H9 (cell line): ENCODE measurements around the gene CNBD2. TPM values are rescaled to one million over a fixed set of nuclear protein-coding genes. Genes with fewer than 3 reads are reported as not detected.

ENCODE experiments used
- DNase-seq: peaks from one replicate; pipeline ENCODE4 v3.0.0-alpha.2; 2017
- H2AFZ ChIP-seq: one replicate; pipeline ENCODE4 v1.6.1; 2013; ENCODE audit warnings: mild to moderate bottlenecking, low read length, control low read depth, moderate library complexity
- H2AK5ac ChIP-seq: 2 replicates; pipeline ENCODE4 v1.6.1; 2013; ENCODE audit warnings: low read length, control low read depth, mixed read lengths; ENCODE audit not compliant: insufficient read length
- H2BK120ac ChIP-seq: one replicate; pipeline ENCODE4 v1.6.1; 2013; ENCODE audit warnings: low read depth, mild to moderate bottlenecking, low read length, control low read depth, inconsistent platforms; ENCODE audit not compliant: poor library complexity, severe bottlenecking
- H2BK12ac ChIP-seq: 2 replicates; pipeline ENCODE4 v1.6.1; 2013; ENCODE audit warnings: low read length, control low read depth, mixed read lengths, low read depth; ENCODE audit not compliant: insufficient read length
- H2BK15ac ChIP-seq: 2 replicates; pipeline ENCODE4 v1.6.1; 2013; ENCODE audit warnings: low read depth, low read length, control low read depth
- H2BK20ac ChIP-seq: one replicate; pipeline ENCODE4 v1.6.1; 2013; ENCODE audit warnings: low read depth, mild to moderate bottlenecking, low read length, control low read depth, inconsistent platforms; ENCODE audit not compliant: poor library complexity, severe bottlenecking
- H2BK5ac ChIP-seq: 2 replicates; pipeline ENCODE4 v1.6.1; 2013; ENCODE audit warnings: low read length, control low read depth, mixed read lengths; ENCODE audit not compliant: insufficient read length
- H3K14ac ChIP-seq: 2 replicates; pipeline ENCODE4 v1.6.1; 2013; ENCODE audit warnings: low read length, control low read depth; ENCODE audit not compliant: insufficient read depth
- H3K18ac ChIP-seq: 2 replicates; pipeline ENCODE4 v1.6.1; 2013; ENCODE audit warnings: low read depth, mild to moderate bottlenecking, mixed read lengths, low read length, control low read depth; ENCODE audit not compliant: insufficient read length
- H3K23ac ChIP-seq: 2 replicates; pipeline ENCODE4 v1.6.1; 2013; ENCODE audit warnings: low read length, control low read depth, mixed read lengths, low read depth; ENCODE audit not compliant: insufficient read length
- H3K23me2 ChIP-seq: 2 replicates; pipeline ENCODE4 v1.6.1; 2013; ENCODE audit warnings: low read depth, mild to moderate bottlenecking, mixed read lengths, low read length, control low read depth; ENCODE audit not compliant: insufficient read length, poor library complexity, severe bottlenecking
- H3K27ac ChIP-seq: 2 replicates; pipeline ENCODE4 v1.5.1; 2013; ENCODE audit warnings: low read length, control low read depth, mixed read lengths, low read depth; ENCODE audit not compliant: insufficient read length
- H3K27me3 ChIP-seq: 2 replicates; pipeline ENCODE4 v1.6.1; 2013; ENCODE audit warnings: low read length, control low read depth, inconsistent platforms; ENCODE audit not compliant: insufficient read depth
- H3K4ac ChIP-seq: 2 replicates; pipeline ENCODE4 v1.6.1; 2013; ENCODE audit warnings: low read depth, mild to moderate bottlenecking, control low read depth, inconsistent platforms, low read length, moderate library complexity
- H3K4me1 ChIP-seq: 2 replicates; pipeline ENCODE4 v1.6.1; 2013; ENCODE audit warnings: low read length, control low read depth, inconsistent platforms; ENCODE audit not compliant: insufficient read depth
- H3K4me2 ChIP-seq: 2 replicates; pipeline ENCODE4 v1.6.1; 2013; ENCODE audit warnings: low read length, control low read depth, mixed read lengths; ENCODE audit not compliant: insufficient read length, insufficient read depth
- H3K56ac ChIP-seq: 2 replicates; pipeline ENCODE4 v1.6.1; 2013; ENCODE audit warnings: low read depth, mild to moderate bottlenecking, mixed read lengths, low read length, control low read depth; ENCODE audit not compliant: insufficient read length
- H3K79me1 ChIP-seq: 2 replicates; pipeline ENCODE4 v1.6.1; 2013; ENCODE audit warnings: low read depth, mild to moderate bottlenecking, moderate library complexity, low read length, control low read depth, inconsistent platforms; ENCODE audit not compliant: insufficient read depth, poor library complexity, severe bottlenecking
- H3K79me2 ChIP-seq: 2 replicates; pipeline ENCODE4 v1.6.1; 2013; ENCODE audit warnings: low read length, control low read depth, inconsistent platforms; ENCODE audit not compliant: insufficient read depth
- H3K9ac ChIP-seq: 2 replicates; pipeline ENCODE4 v1.6.1; 2013; ENCODE audit warnings: low read length, control low read depth, mixed read lengths; ENCODE audit not compliant: insufficient read length; ENCODE audit errors: extremely low read depth
- H3K9me3 ChIP-seq: one replicate; pipeline ENCODE4 v1.6.1; 2013; ENCODE audit warnings: low read depth, low read length, inconsistent platforms; ENCODE audit not compliant: control insufficient read depth
- H3T11ph ChIP-seq: one replicate; pipeline ENCODE4 v1.6.1; 2013; ENCODE audit warnings: mild to moderate bottlenecking, low read length, control low read depth, inconsistent platforms
- H4K20me1 ChIP-seq: one replicate; pipeline ENCODE4 v1.6.1; 2013; ENCODE audit not compliant: control insufficient read depth, insufficient read length, insufficient read depth
- H4K5ac ChIP-seq: 2 replicates; pipeline ENCODE4 v1.6.1; 2013; ENCODE audit warnings: low read depth, mild to moderate bottlenecking, mixed read lengths, low read length, control low read depth; ENCODE audit not compliant: insufficient read length
- H4K8ac ChIP-seq: replicated peaks from 2 replicates; pipeline ENCODE4 v1.6.1; 2013; ENCODE audit warnings: low read length, control low read depth, mixed read lengths, low read depth; ENCODE audit not compliant: insufficient read length
- H4K91ac ChIP-seq: 2 replicates; pipeline ENCODE4 v1.6.1; 2013; ENCODE audit warnings: low read depth, mild to moderate bottlenecking, moderate library complexity, mixed read lengths, low read length, control low read depth; ENCODE audit not compliant: insufficient read length
- H3K27ac Mint-ChIP-seq, 3 experiments: 2 replicates in 2 of 3; 3 replicates in 1 of 3; pipeline ENCODE4 v1.8.0; 2020 to 2021; ENCODE audit warnings: mixed read lengths in 3 of 3, mild to moderate bottlenecking in 1 of 3, moderate library complexity in 1 of 3
- H3K27me3 Mint-ChIP-seq: 2 replicates; pipeline ENCODE4 v1.8.0; 2021; ENCODE audit warnings: low read depth, mild to moderate bottlenecking, moderate library complexity, mixed read lengths
- H3K36me3 Mint-ChIP-seq, 3 experiments: 2 replicates in 2 of 3; 3 replicates in 1 of 3; pipeline ENCODE4 v1.8.0; 2020 to 2021; ENCODE audit warnings: low read depth in 3 of 3, mixed read lengths in 3 of 3; ENCODE audit not compliant: insufficient read depth in 1 of 3
- H3K4me1 Mint-ChIP-seq, 2 experiments: 2 replicates each; pipeline ENCODE4 v1.8.0; 2020; ENCODE audit warnings: mixed read lengths in 2 of 2
- H3K4me3 Mint-ChIP-seq, 2 experiments: 2 replicates in 1 of 2; 3 replicates in 1 of 2; pipeline ENCODE4 v1.8.0; 2020 to 2021; ENCODE audit warnings: mild to moderate bottlenecking in 2 of 2, mixed read lengths in 2 of 2, moderate library complexity in 1 of 2
- H3K9me3 Mint-ChIP-seq, 2 experiments: 2 replicates in 1 of 2; 3 replicates in 1 of 2; pipeline ENCODE4 v1.8.0; 2020; ENCODE audit warnings: mild to moderate bottlenecking in 2 of 2, mixed read lengths in 2 of 2, moderate library complexity in 1 of 2
- whole genome bisulfite sequencing: extraction: QIAGEN DNeasy Blood & Tissue Kit; methylation state at CpG from one replicate; pipeline ENCODE4 v1.1.7; 2013; ENCODE audit warnings: missing lambda C conversion rate, low lambda C conversion rate, mixed read lengths; ENCODE audit not compliant: insufficient read length; ENCODE audit errors: extremely low coverage; 5-methylcytosine and 5-hydroxymethylcytosine counted together
- total RNA-seq: library from RNA; stranded (reverse); gene quantifications from 2 replicates; pipeline ENCODE4 v1.2.1, GENCODE V29; 2021
- TF ChIP-seq, protein P1 (sequence below): fragments of 200-600 bp; sonication (generic); conservative IDR thresholded peaks from 3 replicates; pipeline ENCODE4 v1.8.0; 2021; ENCODE audit warnings: antibody characterized with exemption, mild to moderate bottlenecking

The CNBD2 gene
- total RNA-seq, 1 experiment from 2014 or later, result 3.1 TPM

DNA sequence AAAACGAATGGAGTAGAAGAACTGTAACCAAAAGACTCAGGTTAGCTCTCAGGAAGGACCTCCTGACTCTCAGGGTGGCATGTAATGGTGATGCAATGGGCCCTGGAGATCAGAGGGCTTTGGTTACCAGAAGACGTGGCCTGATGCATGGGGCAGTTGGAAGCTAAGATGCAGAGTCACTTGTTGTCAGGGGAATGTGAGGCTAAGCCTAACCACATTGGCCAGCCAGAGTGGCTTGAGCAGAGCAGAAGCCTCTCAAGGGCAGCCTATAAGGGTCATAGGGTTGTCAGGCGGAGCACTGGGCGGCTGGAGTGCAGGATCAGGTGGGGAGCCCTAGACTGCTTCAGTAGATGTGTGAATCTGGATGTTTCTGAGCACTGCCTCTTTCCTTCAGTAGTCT lies 5.9 kb downstream of the CNBD2 start:
- Mint-ChIP-seq H3K27ac (peak overlapping the region in 1 of 3 experiments; percentile 16; a peak in 2 of 7 replicates), H3K4me1 (0 out of 4 replicates have a peak, but pooled peaks cover 0 to 3% of the 10 kb centered on the region in 2 experiments), H3K4me3 (no peak overlapping the region), H3K36me3 (no peaks in the 10 kb centered on the region), H3K9me3 (peaks cover 0 to 4% of the 10 kb centered on the region in 2 experiments; a peak in 1 of 5 replicates), H3K27me3 (peaks cover 2% of the 10 kb centered on the region; the same call in 1 of the 2 replicates)
- H3K14ac ChIP-seq, result no peak overlapping the region
- no peak overlapping the region for H4K5ac ChIP-seq
- no peak overlapping the region for H3K56ac ChIP-seq
- no peaks in the 10 kb centered on the region for H3K79me1 ChIP-seq
- no peak overlapping the region for H3T11ph ChIP-seq
- H3K4me2 ChIP-seq, result no peak overlapping the region
- H2BK120ac ChIP-seq, result no peak overlapping the region
- H3K23me2 ChIP-seq, result no peaks in the 10 kb centered on the region
- H3K23ac ChIP-seq, result no peak overlapping the region
- no peaks in the 10 kb centered on the region for H3K4me1 ChIP-seq
- TF ChIP-seq, protein P1, sequence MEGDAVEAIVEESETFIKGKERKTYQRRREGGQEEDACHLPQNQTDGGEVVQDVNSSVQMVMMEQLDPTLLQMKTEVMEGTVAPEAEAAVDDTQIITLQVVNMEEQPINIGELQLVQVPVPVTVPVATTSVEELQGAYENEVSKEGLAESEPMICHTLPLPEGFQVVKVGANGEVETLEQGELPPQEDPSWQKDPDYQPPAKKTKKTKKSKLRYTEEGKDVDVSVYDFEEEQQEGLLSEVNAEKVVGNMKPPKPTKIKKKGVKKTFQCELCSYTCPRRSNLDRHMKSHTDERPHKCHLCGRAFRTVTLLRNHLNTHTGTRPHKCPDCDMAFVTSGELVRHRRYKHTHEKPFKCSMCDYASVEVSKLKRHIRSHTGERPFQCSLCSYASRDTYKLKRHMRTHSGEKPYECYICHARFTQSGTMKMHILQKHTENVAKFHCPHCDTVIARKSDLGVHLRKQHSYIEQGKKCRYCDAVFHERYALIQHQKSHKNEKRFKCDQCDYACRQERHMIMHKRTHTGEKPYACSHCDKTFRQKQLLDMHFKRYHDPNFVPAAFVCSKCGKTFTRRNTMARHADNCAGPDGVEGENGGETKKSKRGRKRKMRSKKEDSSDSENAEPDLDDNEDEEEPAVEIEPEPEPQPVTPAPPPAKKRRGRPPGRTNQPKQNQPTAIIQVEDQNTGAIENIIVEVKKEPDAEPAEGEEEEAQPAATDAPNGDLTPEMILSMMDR, result no peak
- H3K9me3 ChIP-seq, result no peaks in the 10 kb centered on the region
- peak overlapping the region; percentile 44 for H3K18ac ChIP-seq
- no peak overlapping the region for H2BK15ac ChIP-seq
- H3K4ac ChIP-seq, result no peak overlapping the region
- H2AK5ac ChIP-seq, result no peak overlapping the region
- no peak overlapping the region for H4K8ac ChIP-seq
- no peak overlapping the region for H2AFZ ChIP-seq
- WGBS, result no CpG with 5 or more reads among the region's 4 CpGs
- no peaks in the 10 kb centered on the region for H3K79me2 ChIP-seq
- no peak overlapping the region for H2BK20ac ChIP-seq
- H4K91ac ChIP-seq, result no peak overlapping the region
- H3K27me3 ChIP-seq, result no peaks in the 10 kb centered on the region
- DNase-seq, result no peak
- no peaks in the 10 kb centered on the region for H4K20me1 ChIP-seq
- H2BK12ac ChIP-seq, result no peak overlapping the region
- H3K27ac ChIP-seq, result no peak overlapping the region
- no peak overlapping the region for H3K9ac ChIP-seq
- no peak overlapping the region for H2BK5ac ChIP-seq
